Activated CD8-positive, alpha-beta memory T cell treated with anti-CD3 and anti-CD28 coated beads, Interleukin-2, amount 50 U/mL, for 1 hour (primary cell): Measurements from ENCODE around the gene UCP2.

ENCODE experiments used
- DNase-seq: peaks from one replicate; pipeline ENCODE4 v3.0.0-alpha.2; 2020; ENCODE audit errors: extremely low read depth

The UCP2 gene

GRCh38 chr11:73969991-73970800 is 12.4 kb downstream of the UCP2 start:
- DNase-seq, result no peak

DNA sequence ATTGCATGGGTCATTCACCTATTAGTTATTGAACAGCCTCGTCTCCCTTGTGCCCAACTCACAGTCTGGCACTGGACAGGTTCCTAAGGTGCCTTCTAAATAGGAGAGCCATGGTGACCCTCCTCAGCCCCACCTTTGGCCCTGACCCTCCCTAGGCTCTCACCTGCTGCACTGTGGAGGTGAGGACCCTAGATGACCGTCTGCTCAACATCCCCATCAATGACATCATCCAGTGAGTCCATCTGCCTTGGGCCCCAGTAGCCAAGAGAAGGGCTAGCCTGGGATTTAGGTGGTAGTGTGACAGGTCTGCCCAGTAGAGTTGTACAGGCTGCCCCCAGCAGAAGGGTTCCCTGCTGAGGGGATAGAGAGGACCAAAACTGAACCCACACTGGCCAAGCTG is 13.6 kb downstream of the UCP2 start:
- no peak for DNase-seq

DNA sequence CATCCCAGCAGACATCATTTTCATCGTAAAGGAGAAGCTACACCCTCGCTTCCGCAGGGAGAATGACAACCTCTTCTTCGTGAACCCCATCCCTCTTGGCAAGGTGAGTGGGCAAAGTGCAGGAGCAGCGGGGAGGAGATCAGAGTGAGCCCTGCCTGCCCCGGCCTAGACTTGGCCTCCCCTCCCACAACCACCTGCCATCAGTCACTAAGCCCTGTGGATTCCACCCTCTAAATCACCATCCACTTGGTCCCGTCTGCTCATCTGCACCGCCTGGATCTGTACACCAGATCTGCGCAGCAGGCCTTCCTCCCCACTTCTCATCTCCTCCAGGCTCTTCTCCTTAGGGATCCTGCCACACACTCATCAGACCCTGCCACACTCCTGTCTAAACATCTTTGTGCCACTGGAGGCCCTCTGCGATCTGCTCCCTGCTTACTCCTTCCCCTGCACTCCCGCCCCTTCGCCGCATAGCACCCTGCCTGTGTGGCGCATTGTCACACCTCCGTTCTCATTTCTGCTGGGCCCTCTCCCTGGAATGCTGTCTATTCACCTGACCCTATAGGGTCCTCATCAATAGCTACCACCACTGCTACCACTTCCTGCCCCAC is 14.2 kb downstream of the UCP2 start:
- no peak for DNase-seq

DNA sequence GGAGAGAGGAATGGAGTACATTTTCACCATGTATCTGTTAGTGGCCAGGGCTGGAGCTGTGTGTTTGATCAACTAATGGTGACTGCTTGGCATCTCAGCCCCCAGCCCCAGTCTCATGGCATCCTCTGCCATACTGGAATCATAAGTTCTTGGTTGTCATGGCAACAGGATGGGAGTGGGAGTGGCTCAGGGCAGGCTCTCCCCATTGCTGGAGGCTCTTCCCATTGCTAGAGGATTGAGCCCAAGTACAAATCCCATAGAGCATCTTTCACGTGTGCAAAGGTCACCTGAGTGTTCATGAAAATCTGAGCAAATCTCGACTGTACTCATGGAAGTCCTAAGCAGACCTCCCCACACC is 16.9 kb downstream of the UCP2 start:
- DNase-seq, result no peak

- DNase-seq, result no peak
Measured at GRCh38 chr11:73965076-73965763, 17.4 kb downstream of the UCP2 start.

- DNase-seq, result no peak
Measured at GRCh38 chr11:73963861-73964260, 18.8 kb downstream of the UCP2 start.

- DNase-seq, result no peak
Measured at GRCh38 chr11:73962101-73962705, 20.4 kb downstream of the UCP2 start.

DNA sequence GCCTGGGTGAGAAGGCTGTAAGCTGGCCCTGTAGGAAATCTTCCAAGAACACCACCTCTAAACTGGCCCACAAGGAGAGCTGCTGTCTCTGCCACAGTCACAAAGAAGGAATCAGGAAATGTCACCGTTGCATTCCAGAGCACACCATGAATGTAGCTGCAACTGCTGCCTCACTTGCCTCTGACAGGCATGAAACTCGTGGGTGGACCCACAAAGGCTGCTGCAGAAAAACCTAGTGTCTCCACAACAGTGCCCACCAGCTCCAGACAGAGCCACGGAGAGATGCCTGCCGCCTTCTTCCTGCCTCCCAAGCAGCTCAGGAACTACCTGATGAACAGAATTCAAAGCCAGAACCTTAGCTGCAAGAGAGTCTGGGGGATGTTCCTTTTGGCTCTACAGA is 21.3 kb downstream of the UCP2 start:
- no peak for DNase-seq

- DNase-seq, result no peak
Measured at GRCh38 chr11:73958521-73959141, 24.0 kb downstream of the UCP2 start.

DNA sequence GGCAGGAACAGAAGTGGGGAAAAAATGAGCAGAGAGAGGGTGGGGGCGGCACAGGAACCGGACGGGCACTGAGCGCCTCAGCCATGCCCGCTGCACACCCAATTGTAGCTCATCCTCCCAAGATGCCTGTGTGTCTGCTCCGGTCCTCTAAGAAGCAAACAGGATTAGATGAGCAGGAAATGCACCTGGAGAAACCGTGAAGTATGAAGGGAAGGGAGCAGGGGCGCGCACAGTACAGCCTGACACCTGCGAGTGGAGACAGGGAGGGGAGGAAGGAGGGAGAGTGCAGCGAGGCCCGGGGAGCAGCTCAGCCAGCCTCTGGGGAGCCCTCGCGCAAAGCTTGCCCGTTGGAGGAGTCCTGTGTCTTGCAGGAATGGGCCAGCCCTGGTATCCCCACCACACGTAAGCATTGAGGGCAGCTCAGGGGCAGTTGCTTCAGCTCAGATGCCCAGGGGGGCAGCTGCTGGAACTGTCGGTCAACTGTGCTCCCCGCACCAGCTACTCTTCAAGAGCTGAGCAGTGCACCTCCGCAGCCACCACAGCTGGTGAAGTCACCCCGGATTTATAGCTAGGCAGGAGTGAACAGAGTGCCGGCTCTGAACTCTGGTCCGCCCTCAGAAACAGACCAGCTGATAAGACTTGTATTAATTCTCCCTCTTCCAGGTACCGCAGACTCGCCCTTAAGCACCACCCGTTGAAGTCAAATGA is 24.8 kb downstream of the UCP2 start:
- no peak for DNase-seq

DNA sequence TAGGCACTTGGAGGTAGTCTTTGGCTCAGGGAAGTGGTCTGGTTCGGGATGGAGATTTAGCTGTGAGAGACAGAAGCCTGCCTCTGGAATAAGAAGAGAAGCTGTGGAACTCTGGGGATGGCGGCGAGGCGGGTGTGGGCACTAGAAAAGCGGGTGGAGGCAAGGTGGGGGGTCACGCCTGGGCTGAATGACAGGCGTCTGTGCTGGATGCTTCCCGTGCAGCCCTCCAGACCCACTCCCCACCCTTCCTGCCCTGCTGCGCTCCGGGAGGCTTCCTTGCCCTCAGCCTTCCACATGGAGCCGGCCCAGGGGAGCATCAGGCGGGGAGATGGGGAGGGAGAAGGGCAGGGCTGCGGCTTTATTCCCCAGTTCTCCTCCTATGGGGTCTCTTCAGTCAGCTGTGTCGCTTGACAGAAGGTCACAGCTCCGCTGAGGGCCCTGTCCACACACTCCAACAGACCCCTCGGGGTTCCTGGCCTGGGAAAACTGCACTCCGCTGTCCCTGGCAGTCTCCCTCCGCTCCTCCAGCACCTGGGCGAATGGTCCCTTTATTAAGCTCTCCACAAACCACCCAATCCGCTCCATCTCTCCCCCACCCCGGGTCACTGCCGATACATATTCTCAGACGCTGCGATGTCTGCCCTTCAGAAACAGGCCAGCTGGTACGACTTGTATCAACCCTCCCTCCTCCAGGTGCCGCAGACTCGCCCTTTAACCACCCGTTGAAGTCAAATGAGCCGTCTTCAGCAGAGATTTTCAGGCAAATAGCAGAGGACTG is 25.6 kb downstream of the UCP2 start:
- DNase-seq, result no peak

GRCh38 chr11:73951797-73952196 is 30.8 kb downstream of the UCP2 start:
- DNase-seq, result no peak

GRCh38 chr11:73950869-73951710 is 31.6 kb downstream of the UCP2 start, which contains the start of gene DNAJB13:
DNAJB13 (plus strand) TSS chr11:73951026; CDS start chr11:73951070, 44 bp downstream.
- DNase-seq, result no peak

GRCh38 chr11:73949912-73950311 is 32.7 kb downstream of the UCP2 start:
- DNase-seq, result no peak

- no peak for DNase-seq
Measured at GRCh38 chr11:73949246-73949645, 33.4 kb downstream of the UCP2 start.

GRCh38 chr11:73946798-73947458 is 35.7 kb downstream of the UCP2 start:
- no peak for DNase-seq

DNA sequence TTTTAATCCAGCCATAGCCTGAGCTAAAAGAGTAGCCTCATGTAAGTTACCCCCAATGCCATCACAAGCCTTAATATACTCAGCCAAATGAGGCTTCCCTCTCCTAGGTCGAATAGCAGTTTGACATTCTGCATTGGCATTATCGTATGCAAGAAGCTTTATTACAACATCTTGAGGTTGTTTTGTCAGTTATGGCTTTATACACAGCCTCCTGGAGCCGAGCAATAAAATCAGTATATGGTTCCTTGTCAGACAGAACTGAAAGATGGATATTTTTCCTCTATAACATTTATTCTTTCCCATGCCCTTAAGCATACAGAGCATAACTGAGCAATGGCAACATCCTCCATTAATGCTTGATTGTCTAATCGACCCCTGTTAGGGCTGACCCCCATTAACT is 37.2 kb downstream of the UCP2 start:
- no peak for DNase-seq

GRCh38 chr11:73944901-73945300 is 37.7 kb downstream of the UCP2 start:
- DNase-seq, result no peak

GRCh38 chr11:73944085-73944484 is 38.6 kb downstream of the UCP2 start:
- no peak for DNase-seq
